IMR-90 (cell line): ENCODE data around the gene GSE1. TPM values are rescaled to one million over a fixed set of nuclear protein-coding genes. Genes with fewer than 3 reads are reported as not detected.

ENCODE experiments used
- ATAC-seq: fragments of 200-7000 bp; cut with Tn5 transposase; 2 replicates; pipeline ENCODE4 v1.9.1; 2020; ENCODE audit warnings: low read depth, mild to moderate bottlenecking, moderate library complexity
- BruUV-seq: library from RNA; stranded (reverse); fragments of 400-500 nt; replicated peaks from 2 replicates; lab custom pipeline; 2021; lab: Mats Ljungman, UMichigan
- CTCF ChIA-PET: fragments of 300-600 bp; formaldehyde crosslinking; extraction: SDS; loops from one replicate; lab custom pipeline; 2021; ENCODE audit warnings: antibody characterized with exemption; lab: Yijun Ruan, JAX
- POLR2A ChIA-PET: fragments of 300-600 bp; sonication (Branson Sonifier 250); formaldehyde crosslinking; loops from one replicate; lab custom pipeline; 2022; ENCODE audit warnings: antibody characterized with exemption; ENCODE audit not compliant: unreplicated experiment; lab: Charles Lee
- DNase-seq: peaks from one replicate; pipeline ENCODE4 v3.0.0; 2013
- H2AFZ ChIP-seq: replicated peaks from 2 replicates; pipeline ENCODE3; 2013; ENCODE audit warnings: low read length, mild to moderate bottlenecking; ENCODE audit not compliant: poor library complexity
- H2AK5ac ChIP-seq: 2 replicates; pipeline ENCODE4 v1.6.1; 2013; ENCODE audit warnings: low read depth, low read length, inconsistent platforms
- H2AK9ac ChIP-seq: replicated peaks from 2 replicates; pipeline ENCODE3; 2013; ENCODE audit warnings: mild to moderate bottlenecking, low read depth, low read length, moderate library complexity; ENCODE audit not compliant: poor library complexity
- H2BK120ac ChIP-seq: 2 replicates; pipeline ENCODE4 v1.6.1; 2013; ENCODE audit warnings: low read depth, low read length, inconsistent platforms
- H2BK15ac ChIP-seq: 3 replicates; pipeline ENCODE4 v1.6.1; 2013; ENCODE audit warnings: low read depth, low read length, inconsistent platforms
- H2BK20ac ChIP-seq: 2 replicates; pipeline ENCODE4 v1.6.1; 2013; ENCODE audit warnings: low read depth, mild to moderate bottlenecking, inconsistent platforms, low read length, moderate library complexity
- H2BK5ac ChIP-seq: 2 replicates; pipeline ENCODE4 v1.6.1; 2013; ENCODE audit warnings: mild to moderate bottlenecking, low read depth, low read length, inconsistent platforms; ENCODE audit not compliant: poor library complexity, severe bottlenecking
- H3K14ac ChIP-seq: replicated peaks from 2 replicates; pipeline ENCODE4 v1.6.1; 2013; ENCODE audit warnings: low read depth, low read length, inconsistent platforms
- H3K18ac ChIP-seq: 2 replicates; pipeline ENCODE4 v1.6.1; 2013; ENCODE audit warnings: low read depth, low read length, control low read depth
- H3K23ac ChIP-seq: 2 replicates; pipeline ENCODE4 v1.6.1; 2013; ENCODE audit warnings: low read depth, low read length, inconsistent platforms
- H3K27ac ChIP-seq: 2 replicates; pipeline ENCODE4 v1.5.1; 2013; ENCODE audit warnings: mild to moderate bottlenecking, control low read depth, low read length; ENCODE audit not compliant: insufficient read depth
- H3K27me3 ChIP-seq: 2 replicates; pipeline ENCODE4 v1.6.1; 2013; ENCODE audit warnings: low read length; ENCODE audit not compliant: control insufficient read depth, insufficient read depth
- H3K36me3 ChIP-seq: 2 replicates; pipeline ENCODE4 v1.6.1; 2013; ENCODE audit warnings: low read length, mixed read lengths; ENCODE audit not compliant: control insufficient read depth, insufficient read depth
- H3K4ac ChIP-seq: 2 replicates; pipeline ENCODE4 v1.6.1; 2013; ENCODE audit warnings: low read depth, low read length, inconsistent platforms
- H3K4me1 ChIP-seq: 2 replicates; pipeline ENCODE4 v1.6.1; 2013; ENCODE audit warnings: low read length, mixed read lengths; ENCODE audit not compliant: control insufficient read depth, insufficient read depth
- H3K4me2 ChIP-seq: 2 replicates; pipeline ENCODE4 v1.6.1; 2013; ENCODE audit warnings: low read depth, mild to moderate bottlenecking, control low read depth, low read length, moderate library complexity
- H3K4me3 ChIP-seq: 2 replicates; pipeline ENCODE4 v1.5.1; 2013; ENCODE audit warnings: low read depth, mild to moderate bottlenecking, control low read depth, low read length, moderate library complexity; ENCODE audit not compliant: insufficient read depth
- H3K56ac ChIP-seq: 2 replicates; pipeline ENCODE4 v1.6.1; 2013; ENCODE audit warnings: low read length, inconsistent platforms; ENCODE audit not compliant: insufficient read depth; ENCODE audit errors: extremely low read depth
- H3K79me1 ChIP-seq, 2 experiments: 2 replicates each; pipeline ENCODE4 v1.6.1; 2013; ENCODE audit warnings: low read length in 2 of 2, inconsistent platforms in 1 of 2, low read depth in 1 of 2
- H3K9ac ChIP-seq: 2 replicates; pipeline ENCODE4 v1.6.1; 2013; ENCODE audit warnings: low read depth, low read length, control low read depth
- H3K9me1 ChIP-seq: 2 replicates; pipeline ENCODE4 v1.6.1; 2013; ENCODE audit warnings: low read length, inconsistent platforms; ENCODE audit not compliant: insufficient read depth
- H3K9me3 ChIP-seq: 2 replicates; pipeline ENCODE4 v1.6.1; 2013; ENCODE audit warnings: low read length; ENCODE audit not compliant: control insufficient read depth, insufficient read depth
- H4K20me1 ChIP-seq: 2 replicates; pipeline ENCODE4 v1.6.1; 2013; ENCODE audit warnings: low read length, inconsistent platforms; ENCODE audit not compliant: insufficient read depth
- H4K5ac ChIP-seq: 2 replicates; pipeline ENCODE4 v1.6.1; 2013; ENCODE audit warnings: mild to moderate bottlenecking, low read depth, low read length, control low read depth
- H4K8ac ChIP-seq, 2 experiments: 2 replicates each; pipeline ENCODE4 v1.6.1; 2013; ENCODE audit warnings: low read depth in 2 of 2, low read length in 2 of 2, control low read depth in 1 of 2, inconsistent platforms in 1 of 2
- H4K91ac ChIP-seq: 2 replicates; pipeline ENCODE4 v1.6.1; 2013; ENCODE audit warnings: low read depth, low read length, inconsistent platforms; ENCODE audit not compliant: insufficient read depth
- BHLHE40 ChIP-seq: fragments of 150-350 bp; IDR thresholded peaks from 2 replicates; pipeline ENCODE4 v1.6.1; 2016; ENCODE audit warnings: mild to moderate bottlenecking, low read depth, low read length
- CEBPB ChIP-seq: IDR thresholded peaks from 2 replicates; pipeline ENCODE4 v1.6.1; 2012; ENCODE audit warnings: low read depth, low read length, improper control_type of control experiment
- CHD1 ChIP-seq: IDR thresholded peaks from 2 replicates; pipeline ENCODE4 v1.6.1; 2012; ENCODE audit warnings: low read depth, low read length, improper control_type of control experiment
- CTCF ChIP-seq: conservative IDR thresholded peaks from 2 replicates; pipeline ENCODE4 v1.5.1; 2012; ENCODE audit warnings: mild to moderate bottlenecking, low read depth, low read length, improper control_type of control experiment
- ELK1 ChIP-seq: fragments of 150-350 bp; IDR thresholded peaks from 2 replicates; pipeline ENCODE4 v1.6.1; 2016; ENCODE audit warnings: low read depth, mild to moderate bottlenecking, low read length, moderate library complexity, borderline replicate concordance
- FOS ChIP-seq: fragments of 150-350 bp; IDR thresholded peaks from 2 replicates; pipeline ENCODE4 v1.6.1; 2016; ENCODE audit warnings: low read depth, low read length
- MAFK ChIP-seq: IDR thresholded peaks from 2 replicates; pipeline ENCODE4 v1.6.1; 2012; ENCODE audit warnings: low read depth, low read length, improper control_type of control experiment
- MAZ ChIP-seq: IDR thresholded peaks from 2 replicates; pipeline ENCODE4 v1.6.1; 2012; ENCODE audit warnings: low read depth, mild to moderate bottlenecking, low read length, improper control_type of control experiment, moderate library complexity, borderline replicate concordance
- MXI1 ChIP-seq: IDR thresholded peaks from 2 replicates; pipeline ENCODE4 v1.6.1; 2012; ENCODE audit warnings: low read depth, mild to moderate bottlenecking, low read length, moderate library complexity, borderline replicate concordance
- NFE2L2 ChIP-seq: fragments of 150-350 bp; IDR thresholded peaks from 2 replicates; pipeline ENCODE4 v1.6.1; 2016; ENCODE audit warnings: low read depth, mild to moderate bottlenecking, low read length
- POLR2A ChIP-seq: IDR thresholded peaks from 2 replicates; pipeline ENCODE4 v1.6.1; 2012; ENCODE audit warnings: mild to moderate bottlenecking, low read depth, low read length
- RAD21 ChIP-seq: IDR thresholded peaks from 2 replicates; pipeline ENCODE4 v1.6.1; 2012; ENCODE audit warnings: low read length, improper control_type of control experiment
- RCOR1 ChIP-seq: IDR thresholded peaks from 2 replicates; pipeline ENCODE4 v1.6.1; 2012; ENCODE audit warnings: mild to moderate bottlenecking, low read length, improper control_type of control experiment; ENCODE audit not compliant: insufficient replicate concordance
- RFX5 ChIP-seq: IDR thresholded peaks from 2 replicates; pipeline ENCODE4 v1.8.0; 2012; ENCODE audit warnings: low read depth, mild to moderate bottlenecking, low read length, moderate library complexity
- SMC3 ChIP-seq: fragments of 150-350 bp; IDR thresholded peaks from 2 replicates; pipeline ENCODE4 v1.6.1; 2016; ENCODE audit warnings: low read depth, mild to moderate bottlenecking, antibody characterized with exemption, low read length, moderate library complexity
- USF2 ChIP-seq: fragments of 150-350 bp; IDR thresholded peaks from 2 replicates; pipeline ENCODE4 v1.6.1; 2017; ENCODE audit warnings: mild to moderate bottlenecking, antibody characterized with exemption, low read length, low read depth
- WGBS, 2 experiments: methylation state at CpG; one replicate each; pipeline versions ENCODE4 v1.1.5 to v1.1.7; 2013; ENCODE audit warnings: missing lambda C conversion rate in 2 of 2; ENCODE audit not compliant: insufficient read length in 1 of 2; ENCODE audit errors: extremely low coverage in 2 of 2; 5-methylcytosine and 5-hydroxymethylcytosine counted together
- dilution Hi-C: fragments of 300-500 bp; cut with HindIII; formaldehyde crosslinking; loops from one replicate; pipeline ENCODE4 v1.14.3; 2018; ENCODE audit warnings: low sequenced_read_pairs; ENCODE audit not compliant: unreplicated experiment
- in situ Hi-C: fragments of 300-500 bp; cut with MboI; formaldehyde crosslinking; loops from 3 replicates; pipeline ENCODE4 v1.14.3; 2019; ENCODE audit warnings: low sequenced_read_pairs, inconsistent platforms, mixed read lengths
- intact Hi-C: fragments of 100-400 bp; cut with micrococcal nuclease; formaldehyde crosslinking; loops from 2 replicates; pipeline ENCODE4 v1.10.0; 2022
- polyA plus RNA-seq, 3 experiments: library from polyadenylated mRNA; depleted of rRNA; stranded (reverse); fragments of >200 nt; gene quantifications; 2 replicates each; pipeline ENCODE4 v1.2.3, GENCODE V29; 2012; ENCODE audit warnings: low replicate concordance in 1 of 3
- total RNA-seq: library from RNA; depleted of rRNA; stranded (reverse); fragments of >200 nt; gene quantifications from 2 replicates; pipeline ENCODE4 v1.2.3, GENCODE V29; 2012

GSE1 gene
- total and polyA plus RNA-seq, 2 of the 4 experiments (the other 2 are of a cell fraction), result 14.9 to 25.5 TPM

- no peak overlapping the region for H2BK5ac ChIP-seq
- no peak overlapping the region; the same call in 1 of the 2 replicates for H3K23ac ChIP-seq
- no peak overlapping the region for H3K9ac ChIP-seq
- no peak overlapping the region for H2BK20ac ChIP-seq
- no peak overlapping the region for H3K4me2 ChIP-seq
- intact Hi-C loops (no loop called here), dilution Hi-C loops (no loop called here), in situ Hi-C loops (no loop called here)
- no peak overlapping the region for H2BK15ac ChIP-seq
- H4K5ac ChIP-seq, result no peak overlapping the region
- H3K4me3 ChIP-seq, result no peak overlapping the region
- CTCF ChIA-PET, result no interaction called here
- peaks cover 2% of the 10 kb centered on the region; the same call in 1 of the 2 replicates for H3K9me3 ChIP-seq
- no peak for ATAC-seq
- H2AK5ac ChIP-seq, result 0 out of 2 replicates have a peak overlapping the region, but pooled peaks have one; percentile 27
- peaks cover 94% of the 10 kb centered on the region for H4K20me1 ChIP-seq
- no TSS peak for BruUV-seq
- peak overlapping the region in 1 of 2 experiments; percentile 9; a peak in 1 of 4 replicates for H4K8ac ChIP-seq
- H2AFZ ChIP-seq, result peak overlapping the region; percentile 17
- H2AK9ac ChIP-seq, result peak overlapping the region; percentile 31
- H3K27me3 ChIP-seq, result no peaks in the 10 kb centered on the region
- peaks cover 4% of the 10 kb centered on the region; the same call in 1 of the 2 replicates for H3K36me3 ChIP-seq
- no peak overlapping the region for H2BK120ac ChIP-seq
- H3K9me1 ChIP-seq, result peaks cover 24% of the 10 kb centered on the region
- H3K4me1 ChIP-seq, result peaks cover 10% of the 10 kb centered on the region
- H3K14ac ChIP-seq, result peak overlapping the region; percentile 33; the same call in 1 of the 2 replicates
- H3K4ac ChIP-seq, result no peak overlapping the region
- POLR2A ChIA-PET, result no interaction called here
- H3K56ac ChIP-seq, result no peak overlapping the region
- H4K91ac ChIP-seq, result no peak overlapping the region
- no peak for DNase-seq
- H3K79me1 ChIP-seq, result peaks cover 22 to 92% of the 10 kb centered on the region in 2 experiments
- TF ChIP-seq CHD1, result no peak
- no peak for TF ChIP-seq MAZ
- TF ChIP-seq MAFK, result no peak
- TF ChIP-seq CEBPB, result no peak
- no peak for TF ChIP-seq MXI1
- no peak for TF ChIP-seq FOS
- TF ChIP-seq RAD21, result no peak
- TF ChIP-seq USF2, result no peak
- no peak for TF ChIP-seq BHLHE40
- no peak for TF ChIP-seq ELK1
- no peak for TF ChIP-seq RFX5
- TF ChIP-seq SMC3, result no peak
- TF ChIP-seq CTCF, result no peak
- no peak for TF ChIP-seq POLR2A
- TF ChIP-seq NFE2L2, result no peak
- TF ChIP-seq RCOR1, result no peak
- no peak overlapping the region for H3K18ac ChIP-seq
- 100% methylated on average over 6 of the region's 11 CpGs; no CpG with 5 or more reads in 1 of the 2 experiments for WGBS, 2 experiments
- H3K27ac ChIP-seq, result no peak overlapping the region
These were observed 44.0 kb upstream of the GSE1 start for GRCh38 chr16:85569039-85569614.
